Heart right ventricle (tissue), 16 donors: Measurements from ENCODE around the gene APOM. TPM values are rescaled to one million over a fixed set of nuclear protein-coding genes. Genes with fewer than 3 reads are reported as not detected.

Experiments used
- ATAC-seq, 8 donors: fragments of 200-7000 bp; cut with Tn5 transposase; one replicate each; pipeline ENCODE4 v1.9.1; 2020; ENCODE audit warnings: mild to moderate bottlenecking in 8 of 8, moderate library complexity in 8 of 8, moderate number of reproducible peaks in 1 of 8
- DNase-seq, 2 donors: peaks; one replicate each; pipeline ENCODE4 v3.0.0-alpha.2; 2020
- H3K27ac ChIP-seq, 10 donors: fragments of 200-600 bp; sonication (generic) in 2 of 10; one replicate each; pipeline versions ENCODE4 v1.5.0 to v1.8.0; 2020 to 2022; ENCODE audit warnings: mild to moderate bottlenecking in 3 of 10
- H3K27me3 ChIP-seq, 7 donors: fragments of 200-600 bp; one replicate each; pipeline ENCODE4 v1.8.0; 2021 to 2022; ENCODE audit warnings: mild to moderate bottlenecking in 2 of 7
- H3K36me3 ChIP-seq, 9 donors: fragments of 200-600 bp; sonication (generic) in 1 of 9; one replicate each; pipeline versions ENCODE4 v1.5.0 to v1.8.0; 2020 to 2022; ENCODE audit warnings: mild to moderate bottlenecking in 2 of 9
- H3K4me1 ChIP-seq, 9 donors: fragments of 200-600 bp; sonication (generic) in 1 of 9; one replicate each; pipeline versions ENCODE4 v1.5.0 to v1.8.0; 2020 to 2022; ENCODE audit warnings: mild to moderate bottlenecking in 4 of 9
- H3K4me3 ChIP-seq, 10 donors: fragments of 200-600 bp; sonication (generic) in 2 of 10; one replicate each; pipeline versions ENCODE4 v1.5.0 to v1.8.0; 2020 to 2022; ENCODE audit warnings: mild to moderate bottlenecking in 7 of 10, moderate library complexity in 2 of 10
- H3K9me3 ChIP-seq, 11 donors: fragments of 200-600 bp in 10 of 11; sonication (generic) in 2 of 11; one replicate each; pipeline versions ENCODE4 v1.5.0 to v1.8.0; 2013 to 2022; ENCODE audit warnings: mild to moderate bottlenecking in 2 of 11, control low read depth in 1 of 11, moderate library complexity in 1 of 11
- CTCF ChIP-seq, 9 donors: fragments of 200-600 bp; sonication (generic) in 2 of 9; IDR thresholded peaks; one replicate each; pipeline versions ENCODE4 v1.5.0 to v1.8.0; 2021 to 2022; ENCODE audit warnings: antibody characterized with exemption in 9 of 9, mild to moderate bottlenecking in 5 of 9, moderate library complexity in 1 of 9
- WGBS, 2 donors: extraction: QIAGEN DNeasy Blood & Tissue Kit; methylation state at CpG; one replicate each; pipeline ENCODE4 v1.1.7; 2013; ENCODE audit warnings: inconsistent platforms in 1 of 2; 5-methylcytosine and 5-hydroxymethylcytosine counted together
- intact Hi-C, 10 donors: fragments of 100-400 bp; cut with DNase I; formaldehyde crosslinking; loops; one replicate each; pipeline versions ENCODE4 v1.11.1 to v1.14.2; 2022
- polyA plus RNA-seq, 2 donors: library from polyadenylated mRNA; stranded (reverse); fragments of 200-250 nt; gene quantifications; one replicate each; pipeline ENCODE4 v1.2.3, GENCODE V29; 2013
- total RNA-seq, 10 donors: library from RNA; stranded (reverse); fragmentation: NEBNext Ultra II Directional in 3 of 10; extraction: Animal tissue kit (Norgen Biotek cat#: 25700) in 3 of 10; gene quantifications; one replicate each; pipeline versions ENCODE4 v1.2.1 to v1.2.4, GENCODE V29; 2021 to 2023
- donor health status: Arrhythmogenic right ventricular cardiomyopathy.
- donor health status: ischemic (EF 13 %, LVEDD 7.1; RV severe dilation, severe dysfunction).
- donor health status: healthy with polysubstance abuse.
- donor health status: DM: no; HTN: yes; CAD: no.
- donor health status: DM: no; HTN: no; CAD: no.
- donor health status: ischemic (EF 25% LVEDD 6.9; RV normal size, moderate dysfunction).
- donor health status: ischemic (EF 25% LVEDD 5.7; RV mildly dilated, moderate dysfunction).
- donor health status: healthy.
- donor health status: DM: yes; HTN: yes; CAD: no.
- donor health status: Ischemic cardiomyopathy.
- donor health status: ischemic (EF 35%, LVEDD 5.7; RV mildly dilated, moderate dysfunction).
- donor health status: nonischemic (EF 11% LVEDD 7.7; RV severe dilation, severe dysfunction).
- donor health status: DM: yes; HTN: yes; CAD: no.
- donor health status: PGD.
- donor health status: ischemic (EF 29% LVEDD 5.4; RV normal size, mild dysfunction).
- donor health status: nonischemic (EF 23%, LVEDD 6.1; RV moderate dilation, normal function).

APOM gene
- total and polyA plus RNA-seq, 12 donors: 1.8 to 7.4 (median 3.0) TPM

DNA sequence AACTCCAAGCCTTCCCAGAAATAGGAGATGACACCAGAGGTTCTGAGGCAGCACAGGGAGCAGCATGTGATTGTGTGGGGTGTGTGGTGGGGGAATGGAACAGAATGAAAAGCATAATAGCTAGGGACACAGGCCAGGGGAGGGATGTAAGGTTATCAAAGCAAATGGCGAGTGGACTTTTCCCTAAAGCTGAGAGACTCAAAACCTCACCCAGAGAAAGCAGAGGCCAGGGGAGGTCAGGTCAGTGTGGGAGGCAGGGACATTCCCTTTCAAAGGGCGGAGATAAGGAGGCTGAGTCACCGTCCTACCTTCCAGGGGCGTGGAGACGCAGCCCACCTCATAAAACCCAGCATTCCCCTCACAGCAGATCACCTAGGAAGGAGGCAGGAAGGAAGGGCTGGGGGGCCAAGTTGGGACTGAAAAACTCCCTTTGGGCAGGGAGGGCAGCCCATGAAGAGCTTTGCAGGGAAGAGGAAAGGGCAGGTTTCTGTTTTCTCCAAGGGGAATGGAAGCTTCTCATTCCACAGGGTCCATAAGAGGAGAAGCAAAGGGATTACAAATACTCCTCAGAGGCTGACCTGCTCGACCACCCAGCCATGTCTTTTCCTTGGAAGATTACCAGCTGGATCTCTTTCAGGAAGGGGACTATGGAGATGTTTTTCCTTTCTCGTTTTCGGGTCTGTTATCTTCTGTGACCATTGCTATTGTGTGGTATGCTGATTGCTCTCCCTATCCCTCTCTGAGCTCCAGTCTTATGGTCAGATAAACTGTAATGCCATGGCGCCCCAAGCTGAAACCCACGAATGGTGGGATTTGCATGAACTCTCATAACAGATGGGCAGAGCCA is 34.8 kb downstream of the APOM start:
- intact Hi-C loops: no loop called here
- peaks cover 0 to 4% (median 0%) of the 10 kb centered on the region in 9 donors for H3K4me1 ChIP-seq
- 65 to 75% methylated on average over 10 of the region's 10 CpGs for WGBS, 2 donors
- ATAC-seq (peak in 3 of 8 donors; percentile 32 to 49 (median 40)), DNase-seq (no peak)
- no peak for TF ChIP-seq CTCF (IDR thresholded peaks at IDR 0.05)
- no peaks in the 10 kb centered on the region for H3K9me3 ChIP-seq
- H3K4me3 ChIP-seq: no peak overlapping the region
- H3K27ac ChIP-seq: no peak overlapping the region
- peaks cover 5 to 100% (median 75%) of the 10 kb centered on the region in 9 donors for H3K36me3 ChIP-seq
- H3K27me3 ChIP-seq: no peaks in the 10 kb centered on the region

GRCh38 chr6:31691078-31691463 is 35.4 kb downstream of the APOM start:
- 89 to 92% methylated on average over 6 of the region's 6 CpGs for WGBS, 2 donors

GRCh38 chr6:31691564-31692108 is 35.9 kb downstream of the APOM start:
- DNase-seq: no peak
- peaks cover 0 to 4% (median 0%) of the 10 kb centered on the region in 9 donors for H3K4me1 ChIP-seq

More at GRCh38 chr6:31691078-31691463, 35.4 kb downstream of the APOM start:
- Histone ChIP-seq H3K9me3 (no peaks in the 10 kb centered on the region), H3K27ac (no peak overlapping the region), H3K36me3 (peaks cover 5 to 100% (median 77%) of the 10 kb centered on the region in 9 donors), H3K4me3 (no peak overlapping the region), H3K4me1 (peaks cover 0 to 4% (median 0%) of the 10 kb centered on the region in 9 donors), H3K27me3 (no peaks in the 10 kb centered on the region)
- no peak for TF ChIP-seq CTCF (IDR thresholded peaks at IDR 0.05)
- DNase-seq (no peak), ATAC-seq (no peak)
- intact Hi-C loops: no loop called here

More at GRCh38 chr6:31691564-31692108, 35.9 kb downstream of the APOM start:
- WGBS, 2 donors: 94 to 95% methylated on average over 12 of the region's 12 CpGs
- intact Hi-C loops: no loop called here
- no peaks in the 10 kb centered on the region for H3K9me3 ChIP-seq
- no peak overlapping the region for H3K4me3 ChIP-seq
- no peak for ATAC-seq
- no peak for TF ChIP-seq CTCF (IDR thresholded peaks at IDR 0.05)
- H3K36me3 ChIP-seq: peaks cover 5 to 100% (median 79%) of the 10 kb centered on the region in 9 donors
- no peak overlapping the region for H3K27ac ChIP-seq
- H3K27me3 ChIP-seq: no peaks in the 10 kb centered on the region
